Neuron (in vitro differentiated cells): ENCODE results near the gene FAM174C.

ENCODE experiments used
- H2AFZ ChIP-seq: one replicate; pipeline ENCODE4 v1.6.1; 2013; ENCODE audit warnings: low read depth, mild to moderate bottlenecking, inconsistent platforms, low read length, moderate library complexity
- H3K27me3 ChIP-seq: one replicate; pipeline ENCODE4 v1.6.1; 2013; ENCODE audit warnings: low read length; ENCODE audit not compliant: insufficient read depth
- H3K36me3 ChIP-seq: one replicate; pipeline ENCODE4 v1.6.1; 2013; ENCODE audit warnings: low read length; ENCODE audit not compliant: insufficient read depth
- H3K4me1 ChIP-seq: one replicate; pipeline ENCODE4 v1.6.1; 2013; ENCODE audit warnings: low read length; ENCODE audit not compliant: insufficient read depth
- H3K4me3 ChIP-seq: 2 replicates; pipeline ENCODE4 v1.5.1; 2013; ENCODE audit warnings: mild to moderate bottlenecking, low read length, moderate library complexity
- H3K9me3 ChIP-seq: one replicate; pipeline ENCODE4 v1.6.1; 2013; ENCODE audit warnings: low read length

FAM174C gene

GRCh38 chr19:1275260-1275975 is at the start of gene FAM174C:
TSS of gene FAM174C (plus strand) at chr19:1275530. CDS start at chr19:1275550, 20 bp downstream.
- H3K4me1 ChIP-seq = peaks cover 49% of the 10 kb centered on the region

GRCh38 chr19:1226227-1226518 is 49.2 kb upstream of the FAM174C start:
- H3K27me3 ChIP-seq = no peaks in the 10 kb centered on the region
- peaks cover 41% of the 10 kb centered on the region for H3K36me3 ChIP-seq
- no peaks in the 10 kb centered on the region for H3K9me3 ChIP-seq
- no peak overlapping the region for H3K4me3 ChIP-seq
- peaks cover 2% of the 10 kb centered on the region for H3K4me1 ChIP-seq
- no peak overlapping the region for H2AFZ ChIP-seq

More at GRCh38 chr19:1275260-1275975, at the start of gene FAM174C:
- H3K27me3 ChIP-seq = no peaks in the 10 kb centered on the region
- peaks cover 61% of the 10 kb centered on the region for H3K36me3 ChIP-seq
- peak within 1 kb of the TSS; percentile 77 for H3K4me3 ChIP-seq
- H2AFZ ChIP-seq = no peak within 1 kb of the TSS
- no peaks in the 10 kb centered on the region for H3K9me3 ChIP-seq

GRCh38 chr19:1226522-1227303 is 48.6 kb upstream of the FAM174C start:
- Histone ChIP-seq H3K27me3 (no peaks in the 10 kb centered on the region), H3K36me3 (peaks cover 42% of the 10 kb centered on the region), H3K4me3 (no peak overlapping the region), H2AFZ (no peak overlapping the region), H3K9me3 (no peaks in the 10 kb centered on the region), H3K4me1 (no peaks in the 10 kb centered on the region)

- H3K27me3 ChIP-seq = no peaks in the 10 kb centered on the region
- H3K36me3 ChIP-seq = peaks cover 45% of the 10 kb centered on the region
- no peak overlapping the region for H3K4me3 ChIP-seq
- H3K9me3 ChIP-seq = no peaks in the 10 kb centered on the region
- H3K4me1 ChIP-seq = no peaks in the 10 kb centered on the region
- H2AFZ ChIP-seq = no peak overlapping the region
Observed at GRCh38 chr19:1227304-1228054, 47.9 kb upstream of the FAM174C start.

GRCh38 chr19:1228161-1228957 is 47.0 kb upstream of the FAM174C start:
- Histone ChIP-seq H3K4me3 (no peak overlapping the region), H3K4me1 (no peaks in the 10 kb centered on the region), H3K9me3 (no peaks in the 10 kb centered on the region), H2AFZ (no peak overlapping the region), H3K27me3 (no peaks in the 10 kb centered on the region), H3K36me3 (peaks cover 45% of the 10 kb centered on the region)

GRCh38 chr19:1229056-1229923 is 46.0 kb upstream of the FAM174C start:
- Histone ChIP-seq H3K9me3 (no peaks in the 10 kb centered on the region), H3K4me1 (no peaks in the 10 kb centered on the region), H3K4me3 (no peak overlapping the region), H3K27me3 (no peaks in the 10 kb centered on the region), H2AFZ (no peak overlapping the region), H3K36me3 (peaks cover 52% of the 10 kb centered on the region)

GRCh38 chr19:1229924-1230782 is 45.2 kb upstream of the FAM174C start:
- Histone ChIP-seq H3K4me1 (no peaks in the 10 kb centered on the region), H3K27me3 (no peaks in the 10 kb centered on the region), H3K36me3 (peaks cover 52% of the 10 kb centered on the region), H3K4me3 (no peak overlapping the region), H2AFZ (no peak overlapping the region), H3K9me3 (no peaks in the 10 kb centered on the region)

GRCh38 chr19:1230783-1231489 is 44.4 kb upstream of the FAM174C start:
- Histone ChIP-seq H3K36me3 (peaks cover 55% of the 10 kb centered on the region), H2AFZ (no peak overlapping the region), H3K4me1 (peaks cover 6% of the 10 kb centered on the region), H3K4me3 (no peak overlapping the region), H3K27me3 (no peaks in the 10 kb centered on the region), H3K9me3 (no peaks in the 10 kb centered on the region)

GRCh38 chr19:1231729-1232637 is 43.3 kb upstream of the FAM174C start:
- Histone ChIP-seq H3K27me3 (no peaks in the 10 kb centered on the region), H3K4me1 (peaks cover 11% of the 10 kb centered on the region), H3K36me3 (peaks cover 53% of the 10 kb centered on the region), H3K9me3 (no peaks in the 10 kb centered on the region), H3K4me3 (no peak overlapping the region), H2AFZ (no peak overlapping the region)

GRCh38 chr19:1232652-1233072 is 42.7 kb upstream of the FAM174C start:
- H3K27me3 ChIP-seq = no peaks in the 10 kb centered on the region
- H3K4me1 ChIP-seq = peaks cover 11% of the 10 kb centered on the region
- no peaks in the 10 kb centered on the region for H3K9me3 ChIP-seq
- H3K4me3 ChIP-seq = no peak overlapping the region
- peaks cover 53% of the 10 kb centered on the region for H3K36me3 ChIP-seq
- H2AFZ ChIP-seq = no peak overlapping the region
